ENCODE measurements around the gene MBD5.

Gene MBD5

DNA sequence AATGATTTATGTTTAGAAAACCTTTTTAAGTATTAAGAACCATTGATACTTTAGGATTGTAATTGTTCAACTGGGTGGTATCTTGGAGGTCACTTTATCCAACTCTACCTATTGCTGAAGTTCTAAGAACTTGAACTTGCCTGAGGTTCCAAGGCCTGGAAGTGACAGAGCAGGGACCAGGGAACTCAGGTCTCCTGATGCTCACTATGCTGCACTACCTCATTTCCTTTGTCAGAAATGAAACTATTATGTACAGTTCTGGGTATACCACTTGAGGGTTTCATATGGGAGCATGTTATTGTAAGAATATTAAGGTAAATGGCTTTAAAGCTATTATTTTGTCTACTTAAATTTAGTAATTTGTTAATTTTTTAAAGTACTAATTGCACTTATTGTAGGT lies 3.0 kb downstream of the MBD5 start:
- DNase-seq = peak in 1 of 5 experiments; percentile 54

DNA sequence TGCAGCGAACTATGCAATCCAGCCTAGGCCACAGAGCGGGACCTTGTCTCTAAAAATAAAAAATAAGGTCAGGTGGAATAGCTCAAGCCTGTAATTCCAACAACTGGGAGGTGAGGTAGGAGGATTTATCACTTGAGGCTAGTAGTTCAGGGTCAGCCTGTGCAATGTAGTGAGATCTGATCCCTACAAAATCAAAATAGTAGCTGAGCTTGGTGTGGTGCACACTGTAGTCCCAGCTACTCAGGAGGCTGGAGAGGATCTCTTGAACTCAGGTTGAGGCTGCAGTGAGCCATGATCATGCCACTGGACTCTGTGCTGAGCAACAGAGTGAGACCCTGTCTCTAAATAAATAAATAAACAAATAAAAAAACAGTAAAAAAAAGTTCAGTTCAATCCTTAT lies 5.7 kb downstream of the MBD5 start:
- no peak for DNase-seq

DNA sequence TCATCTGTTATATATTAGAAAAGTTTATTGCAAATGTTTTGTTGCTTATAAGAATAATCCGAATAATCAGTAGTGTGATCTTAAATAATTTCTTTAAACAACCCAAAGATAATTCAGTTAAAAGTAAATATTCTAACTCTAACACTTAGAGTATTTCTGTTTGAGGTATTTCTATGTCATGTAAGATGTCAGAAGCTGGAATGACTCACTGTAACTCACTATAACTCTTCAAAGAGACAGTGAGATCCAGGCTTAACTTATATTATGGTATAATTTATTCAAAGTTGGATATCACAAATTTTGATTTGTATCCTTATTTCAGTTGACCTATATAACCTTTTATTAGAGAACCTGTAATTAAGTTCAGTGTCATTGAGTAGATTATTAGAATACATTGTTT lies 6.9 kb downstream of the MBD5 start:
- DNase-seq = no peak

DNA sequence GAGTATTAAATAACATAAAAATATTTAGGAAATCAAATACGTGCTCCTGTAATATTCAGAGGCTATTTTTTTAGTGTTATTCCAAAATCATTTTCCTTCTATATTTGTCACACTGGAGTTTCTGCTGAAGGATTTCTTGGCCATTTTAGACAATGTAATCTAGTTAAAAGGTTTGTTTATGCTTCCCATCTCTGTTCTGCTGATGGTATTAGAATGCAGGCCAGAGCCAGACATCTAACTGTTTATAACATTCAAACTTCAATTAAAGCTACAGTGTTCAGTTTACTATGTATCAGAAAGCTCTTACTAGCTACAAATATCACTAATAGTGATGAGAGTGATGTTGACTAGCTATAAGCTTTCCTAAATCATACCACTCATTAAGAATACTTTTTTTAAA lies 7.9 kb downstream of the MBD5 start:
- DNase-seq = no peak

DNA sequence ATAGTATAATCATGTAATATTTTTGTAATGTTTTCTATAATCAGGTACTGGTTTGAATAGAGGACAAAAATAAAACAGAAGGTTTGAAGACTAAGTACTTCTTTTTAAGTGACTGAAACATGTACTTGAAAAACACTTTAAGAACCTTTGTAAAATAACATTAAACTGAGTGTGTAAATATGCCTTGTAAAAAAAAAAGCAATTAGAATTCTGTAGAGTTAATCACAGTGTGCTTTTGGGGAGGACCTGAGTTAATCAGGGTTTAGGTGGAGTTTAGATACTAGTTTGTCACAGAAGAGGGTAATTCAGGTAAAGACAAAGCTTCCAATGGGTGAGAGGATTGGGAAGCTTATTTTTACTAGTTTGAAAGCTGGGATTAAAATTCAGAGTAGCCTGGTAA lies 10.3 kb downstream of the MBD5 start:
- no peak for DNase-seq

DNA sequence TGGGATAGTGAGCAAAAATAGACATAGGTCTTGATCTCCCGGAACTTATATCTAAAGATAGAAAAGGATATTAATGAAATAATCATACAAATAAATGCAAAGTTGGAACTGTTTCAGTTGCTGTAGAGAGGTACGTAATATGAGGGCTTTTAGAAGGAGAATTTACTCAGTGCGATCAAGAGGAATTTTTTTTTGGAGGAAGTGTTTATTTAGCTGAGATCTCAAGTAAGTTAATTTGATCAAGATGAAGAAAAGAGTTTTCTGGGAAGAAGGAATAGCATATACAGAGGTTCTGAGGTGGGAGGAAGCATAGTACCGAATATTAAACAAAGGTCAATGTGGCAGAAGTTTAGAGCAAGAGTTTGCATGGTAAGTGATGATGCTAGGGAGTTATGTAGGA lies 11.3 kb downstream of the MBD5 start:
- no peak for DNase-seq

DNA sequence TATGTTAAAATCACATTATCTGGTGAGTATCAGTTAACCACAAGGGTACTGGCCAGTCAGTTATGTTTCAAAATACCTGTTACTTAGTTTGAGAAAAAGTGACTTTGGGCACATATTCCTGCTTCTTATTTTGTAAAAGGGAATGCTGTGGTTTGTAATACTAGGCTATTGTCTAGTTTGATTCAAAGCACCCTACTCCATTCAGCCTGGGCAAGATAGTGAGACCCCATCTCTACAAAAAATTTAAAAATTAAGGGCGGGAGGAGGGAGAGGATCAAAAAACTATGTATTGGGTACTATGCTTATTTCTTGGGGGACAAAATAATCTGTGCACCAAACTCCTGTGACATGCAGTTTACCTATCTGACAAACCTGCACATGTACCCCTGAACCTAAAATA lies 18.9 kb downstream of the MBD5 start:
- no peak for DNase-seq

DNA sequence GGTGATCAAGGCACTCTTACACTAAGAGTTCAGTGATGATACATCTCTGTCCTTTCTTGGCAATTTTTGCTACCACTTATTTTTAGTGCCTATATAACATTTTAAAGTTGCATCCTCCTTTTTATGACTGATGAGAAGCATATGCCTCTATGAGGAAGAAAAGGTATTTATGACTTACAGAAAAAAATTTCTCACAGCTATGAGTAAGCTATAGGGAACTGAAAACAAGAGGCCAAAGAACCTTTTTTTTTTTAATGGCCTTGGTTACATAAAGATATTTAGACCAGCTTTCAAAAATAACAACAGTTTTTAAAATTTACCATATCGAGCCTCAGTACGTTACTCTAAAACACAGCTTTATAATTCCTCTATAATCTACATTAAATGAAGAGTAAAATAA lies 21.3 kb downstream of the MBD5 start:
- DNase-seq = no peak

DNA sequence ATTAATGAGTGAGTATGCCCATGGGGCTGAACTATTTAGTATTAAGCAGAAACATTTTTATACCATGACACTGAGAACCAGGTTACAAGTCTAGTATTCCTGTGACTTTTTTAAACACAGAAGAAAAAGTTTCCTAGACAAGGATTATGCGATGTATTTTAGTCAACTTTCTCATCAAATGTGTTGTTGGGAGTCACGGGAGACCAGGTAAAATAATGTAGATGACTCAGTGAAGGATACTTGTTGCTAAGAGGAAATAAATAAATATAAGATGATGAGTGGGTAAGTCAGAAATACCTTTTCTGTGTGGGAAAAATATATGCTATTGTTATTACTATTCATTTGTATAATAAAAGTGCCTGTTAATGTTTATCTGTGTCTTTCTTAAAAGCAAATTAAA lies 23.4 kb downstream of the MBD5 start:
- DNase-seq = no peak

DNA sequence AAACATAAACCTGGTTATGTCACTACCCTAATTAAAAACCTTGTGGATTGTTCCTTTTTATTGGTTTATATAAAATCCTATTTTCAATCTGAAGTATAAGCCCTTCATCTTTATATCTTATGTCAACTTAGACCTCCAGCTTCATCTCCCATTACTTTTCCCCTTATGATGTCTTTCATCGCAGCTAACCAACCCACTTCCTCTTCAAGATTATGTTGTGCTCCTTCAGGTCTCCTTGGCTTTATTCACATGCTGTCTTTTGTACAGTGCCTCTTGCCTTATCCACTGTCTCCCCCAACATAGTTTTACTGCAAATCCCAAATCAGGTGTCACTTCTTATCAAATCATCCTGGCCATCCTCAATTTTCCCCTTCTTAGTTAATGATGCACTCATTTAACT lies 25.9 kb downstream of the MBD5 start:
- no peak for DNase-seq

DNA sequence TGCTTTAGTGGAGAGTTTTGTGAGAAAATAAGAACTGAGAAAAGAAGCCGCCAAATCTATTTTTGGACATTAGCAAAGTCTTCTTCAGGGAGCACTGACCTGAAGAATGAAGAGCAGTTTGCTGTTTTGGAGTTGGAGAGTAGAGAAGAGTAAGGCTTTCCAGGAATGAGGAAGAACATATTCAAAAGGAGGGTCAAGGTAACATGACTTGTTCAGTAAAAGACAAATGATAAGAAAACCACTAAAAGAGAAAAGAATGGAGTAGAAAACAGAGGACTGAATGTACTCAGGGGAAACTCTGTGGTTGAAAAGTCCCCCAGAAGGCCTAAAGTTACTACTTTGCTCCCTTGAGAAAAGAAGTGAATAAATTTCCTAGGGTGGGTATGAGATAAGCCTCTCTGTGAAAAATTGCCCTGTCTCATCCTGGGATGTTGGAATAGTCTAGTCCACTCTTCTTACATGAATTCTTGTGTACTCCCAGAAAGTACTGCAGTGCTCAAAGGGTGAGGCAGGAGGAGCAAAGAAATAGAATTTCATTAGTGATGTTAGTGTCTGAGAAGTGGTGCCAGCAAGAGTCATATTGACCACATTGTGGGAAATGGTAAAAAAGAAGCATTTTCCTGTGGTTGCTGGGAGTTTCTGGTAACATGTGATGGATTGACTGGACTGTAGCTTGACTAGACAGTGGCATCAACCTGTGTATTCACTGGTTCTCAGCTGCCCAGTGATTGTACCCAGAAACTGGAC lies 27.8 kb downstream of the MBD5 start:
- DNase-seq = peak in 1 of 5 experiments; percentile 34

DNA sequence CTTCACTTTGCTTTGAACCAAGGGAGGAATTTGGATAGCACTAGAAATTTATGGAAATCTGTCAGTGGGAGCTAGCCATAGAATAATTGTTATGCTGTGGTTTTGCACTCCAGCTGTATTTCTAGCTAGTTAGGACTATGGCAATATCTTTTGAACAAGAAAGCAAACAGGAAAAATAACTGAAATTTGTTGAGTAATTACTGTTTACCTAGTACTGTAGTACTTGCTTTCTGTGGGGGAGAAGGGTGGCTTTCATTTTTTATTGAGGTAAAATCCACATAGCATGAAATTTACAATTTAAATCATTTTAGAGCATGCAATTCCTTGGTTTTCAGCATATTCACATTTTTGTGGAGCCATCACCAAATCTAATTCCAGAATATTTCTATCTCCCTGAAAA lies 28.4 kb downstream of the MBD5 start:
- DNase-seq = no peak

DNA sequence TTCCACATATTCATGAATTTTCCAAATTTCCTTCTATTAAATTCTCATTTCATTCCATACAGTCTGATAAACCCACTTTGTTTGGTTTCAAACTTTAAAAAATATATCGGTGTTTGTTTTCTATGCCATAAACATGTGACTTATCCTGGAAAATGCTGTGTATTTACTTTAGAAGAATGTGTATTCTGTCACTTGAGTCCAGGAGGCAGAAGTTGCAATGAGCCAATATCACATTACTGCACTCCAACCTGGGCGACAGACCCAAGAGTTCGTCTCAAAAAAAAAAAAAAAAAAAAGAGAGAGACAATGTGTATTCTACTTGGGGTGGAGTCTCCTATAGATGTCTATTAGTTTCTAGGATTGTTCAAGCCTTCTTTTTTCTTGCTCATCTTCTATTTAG lies 31.8 kb downstream of the MBD5 start:
- DNase-seq = no peak

DNA sequence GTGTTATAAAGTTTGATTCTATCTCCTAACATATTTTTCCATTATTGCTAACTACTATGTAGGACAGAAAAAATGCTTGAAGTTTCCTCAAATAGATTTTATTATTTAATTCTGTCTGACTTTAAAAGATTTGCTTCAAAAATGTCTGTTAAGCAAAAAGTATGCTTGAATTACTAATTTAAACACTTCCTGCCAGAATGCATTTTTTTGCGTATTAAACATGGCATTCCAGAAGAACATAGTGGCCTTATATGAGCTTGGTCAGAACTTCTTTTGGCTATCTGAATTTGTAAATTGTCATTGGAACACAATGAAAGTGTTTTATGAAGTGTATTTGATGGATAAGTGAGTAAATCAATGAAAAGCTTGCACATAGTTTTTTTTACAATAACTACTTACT lies 37.8 kb downstream of the MBD5 start:
- DNase-seq = no peak

DNA sequence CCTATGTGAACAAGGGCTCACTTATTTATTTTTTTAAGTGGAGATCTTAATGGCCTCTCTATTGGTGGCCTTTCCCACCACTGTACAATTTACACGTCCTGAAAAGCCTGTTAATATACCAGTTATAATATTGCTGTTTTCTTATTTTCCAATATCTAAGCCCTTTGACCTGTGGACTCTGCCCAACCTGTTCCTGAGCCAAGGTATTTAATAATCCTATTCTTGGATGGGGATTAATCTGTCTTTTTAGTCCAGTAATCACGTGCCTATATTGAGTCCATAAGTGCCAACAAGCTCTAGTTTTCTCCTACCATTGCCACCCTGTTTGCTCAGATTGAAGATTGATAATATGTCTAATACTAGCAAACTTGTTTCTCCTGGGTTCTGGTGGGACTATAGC lies 42.7 kb downstream of the MBD5 start:
- DNase-seq = no peak

DNA sequence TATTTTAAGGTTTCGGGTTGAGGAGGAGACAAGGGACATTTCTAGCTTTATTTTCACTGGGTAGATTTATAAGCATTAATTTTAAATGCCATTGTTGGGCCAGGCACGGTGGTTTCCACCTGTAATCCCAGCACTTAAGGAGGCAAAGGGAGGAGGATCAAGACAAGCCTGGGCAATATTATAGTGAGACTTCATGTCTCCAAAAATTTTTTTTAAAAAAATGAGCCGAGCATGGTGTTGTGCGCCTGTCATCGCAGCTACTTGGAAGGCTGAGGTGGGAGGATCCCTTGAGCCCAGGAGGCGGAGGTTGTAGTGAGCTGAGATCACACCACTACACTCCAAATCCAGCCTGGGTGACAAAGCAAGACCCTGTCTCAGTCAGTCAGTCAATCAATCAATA lies 45.0 kb downstream of the MBD5 start:
- DNase-seq = no peak

DNA sequence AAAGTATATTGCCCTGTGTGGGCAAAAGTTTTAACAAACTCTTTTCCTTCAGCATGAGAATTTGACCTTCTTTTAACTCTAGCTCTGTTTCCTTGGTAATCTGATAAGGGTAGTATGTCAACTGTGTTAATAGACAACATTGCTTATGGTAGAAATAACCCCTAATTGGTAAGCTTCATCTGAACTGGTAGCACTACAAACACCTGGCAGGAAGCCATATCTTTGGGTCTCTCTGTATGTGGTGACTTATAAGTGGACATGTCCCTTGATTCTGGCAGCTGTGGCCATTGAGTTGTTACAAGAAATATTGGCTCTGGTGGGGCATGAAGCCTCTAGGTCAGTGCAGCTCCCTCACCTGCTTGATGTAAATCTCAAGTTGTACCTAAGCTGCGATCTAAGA lies 46.9 kb downstream of the MBD5 start:
- peak in 1 of 5 experiments; percentile 47 for DNase-seq

DNA sequence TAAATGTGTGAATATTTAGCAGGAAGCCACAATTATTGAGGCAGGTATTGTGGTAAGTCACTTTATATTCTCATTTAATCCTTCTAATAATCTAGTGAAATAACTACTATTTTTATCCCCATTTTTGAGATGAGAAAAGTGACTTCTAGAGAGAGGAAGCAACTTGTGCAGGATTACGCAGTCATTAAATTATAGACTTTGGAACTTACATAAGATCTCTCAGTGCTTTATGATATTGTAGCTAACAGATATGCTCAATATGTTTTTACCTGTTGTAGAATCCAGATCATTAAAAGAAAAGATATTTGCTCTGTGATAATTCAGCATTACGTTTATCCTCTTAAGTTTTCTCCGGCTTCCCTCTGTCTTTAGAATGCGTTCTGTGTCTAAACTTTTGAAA lies 50.5 kb downstream of the MBD5 start:
- no peak for DNase-seq

DNA sequence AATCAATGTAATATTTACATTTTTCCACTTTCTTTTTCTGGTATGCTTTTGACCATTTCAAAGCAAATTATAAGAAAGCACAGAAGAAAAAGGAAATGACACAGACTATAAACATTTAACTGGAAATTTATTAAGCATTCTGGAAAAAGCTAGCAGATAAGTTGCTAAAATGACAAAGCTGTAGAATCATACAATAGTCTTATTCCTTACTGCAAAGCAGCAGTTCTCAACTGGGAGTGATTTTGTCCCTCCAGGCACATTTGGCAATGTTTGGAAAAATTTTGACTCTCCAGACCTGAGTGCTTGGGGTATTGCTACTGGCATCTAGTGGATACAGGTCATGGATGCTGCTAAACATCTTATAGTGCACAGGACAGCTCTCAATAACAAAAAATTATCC lies 75.1 kb downstream of the MBD5 start:
- DNase-seq = no peak

DNA sequence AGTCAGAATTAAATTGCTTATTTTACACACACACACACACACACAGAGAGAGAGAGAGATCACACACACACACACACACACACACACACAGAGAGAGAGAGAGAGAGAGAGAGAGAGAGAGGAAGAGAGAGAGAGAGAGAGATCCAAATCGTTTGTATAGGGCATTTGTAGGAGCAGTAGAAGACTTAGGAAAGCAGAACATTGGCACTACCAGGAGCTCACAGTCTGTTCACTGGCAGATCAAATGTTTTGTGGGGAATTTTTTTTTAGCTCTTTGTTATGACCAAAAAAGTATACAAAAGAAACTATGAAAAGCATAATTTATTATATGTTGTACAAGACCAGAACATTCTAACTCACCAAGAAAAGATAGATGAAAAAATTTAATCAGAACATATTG lies 81.8 kb downstream of the MBD5 start:
- no peak for DNase-seq

DNA sequence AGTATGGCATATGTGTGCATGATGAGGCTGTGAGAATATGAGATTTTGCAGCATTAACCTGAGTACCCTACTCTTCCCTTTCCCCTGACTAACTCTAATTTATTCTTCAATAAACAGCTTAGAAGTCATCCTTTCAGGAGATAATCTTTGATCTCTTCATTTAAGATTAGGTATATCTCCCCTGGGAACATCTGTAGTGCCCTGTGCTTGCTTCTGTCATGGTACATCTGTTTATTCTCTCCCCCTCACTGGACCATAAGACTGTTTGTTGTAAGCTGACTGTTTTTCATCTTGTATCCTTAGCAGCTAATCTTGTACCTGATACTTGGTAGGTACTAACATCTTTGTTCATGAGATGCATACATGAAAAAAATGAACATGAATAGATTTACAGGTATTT lies 83.1 kb downstream of the MBD5 start:
- no peak for DNase-seq

DNA sequence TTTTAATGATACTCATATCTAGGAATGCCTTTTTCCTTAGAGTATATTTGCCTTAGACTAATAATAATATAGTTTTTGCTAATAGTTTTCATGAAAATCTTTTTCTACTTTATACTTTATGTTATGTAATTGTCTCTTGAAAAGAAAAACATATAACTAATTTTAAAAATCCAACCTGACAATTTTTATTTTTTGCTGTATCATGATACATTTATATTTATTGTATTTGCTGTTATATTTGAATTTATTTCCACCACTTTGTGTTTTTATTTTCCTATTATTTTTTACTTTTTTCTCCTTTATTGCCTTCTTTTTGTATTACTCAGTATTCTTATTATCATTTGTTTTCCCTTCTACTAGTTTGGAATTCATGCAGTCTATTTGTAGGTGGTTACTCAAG lies 85.4 kb downstream of the MBD5 start:
- no peak for DNase-seq

DNA sequence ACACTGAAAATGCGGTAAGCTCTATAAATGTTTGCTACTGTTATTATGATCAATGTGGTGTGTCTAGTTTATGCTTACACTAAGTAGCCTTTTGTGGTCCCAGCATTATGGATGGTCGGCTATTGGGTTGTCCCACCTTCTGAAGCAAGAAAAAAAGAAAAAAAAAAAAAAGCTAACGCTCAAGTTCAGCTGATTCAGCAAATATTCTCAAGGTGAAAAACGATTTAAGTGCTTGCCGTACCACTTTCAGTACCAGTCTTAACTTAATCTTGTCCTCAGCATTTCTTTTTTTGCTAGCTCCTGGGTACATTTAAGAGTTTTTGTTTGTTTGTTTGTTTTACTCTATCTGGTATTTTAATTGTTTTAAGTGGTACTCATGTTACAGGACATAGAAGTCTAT lies 87.5 kb downstream of the MBD5 start:
- DNase-seq = no peak

DNA sequence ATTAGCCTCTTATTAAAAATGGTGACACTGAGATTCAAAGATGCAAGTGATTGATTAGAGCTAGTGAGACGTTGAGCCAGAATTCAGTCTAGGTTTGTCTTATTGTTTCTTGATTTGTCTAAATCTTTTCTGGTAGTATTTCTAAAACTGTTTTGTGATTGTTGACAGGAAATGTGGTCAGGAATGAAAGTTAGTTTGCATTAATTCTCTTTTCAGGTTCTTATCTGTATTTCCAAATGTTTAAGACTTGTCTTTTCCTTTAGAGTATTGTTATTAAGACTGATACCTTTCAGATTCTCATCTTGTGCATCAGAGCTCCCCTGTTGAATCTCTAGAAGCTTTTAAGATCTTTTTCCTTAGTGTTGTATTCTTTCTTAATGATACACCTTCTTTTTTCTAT lies 89.3 kb downstream of the MBD5 start:
- DNase-seq = peak in 1 of 5 experiments; percentile 55

DNA sequence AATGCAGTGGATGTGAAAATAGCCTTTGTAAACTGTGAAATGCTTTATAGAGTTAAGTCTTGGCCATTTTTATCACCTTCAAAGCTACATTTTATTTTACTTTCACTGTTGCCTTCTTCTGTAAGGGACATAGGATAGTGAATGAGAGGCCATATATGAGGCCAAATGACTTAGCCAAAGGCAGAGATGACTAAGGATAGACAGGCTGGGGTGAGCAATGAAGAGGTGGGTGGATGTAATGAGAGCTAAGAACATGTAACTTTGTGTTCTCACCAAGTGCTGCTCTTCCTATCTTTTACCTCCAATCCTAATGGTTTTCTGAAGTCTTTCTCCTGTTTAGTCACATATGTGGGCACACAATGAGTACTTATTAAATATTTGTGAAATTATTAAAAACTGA lies 101.9 kb downstream of the MBD5 start:
- DNase-seq = no peak

DNA sequence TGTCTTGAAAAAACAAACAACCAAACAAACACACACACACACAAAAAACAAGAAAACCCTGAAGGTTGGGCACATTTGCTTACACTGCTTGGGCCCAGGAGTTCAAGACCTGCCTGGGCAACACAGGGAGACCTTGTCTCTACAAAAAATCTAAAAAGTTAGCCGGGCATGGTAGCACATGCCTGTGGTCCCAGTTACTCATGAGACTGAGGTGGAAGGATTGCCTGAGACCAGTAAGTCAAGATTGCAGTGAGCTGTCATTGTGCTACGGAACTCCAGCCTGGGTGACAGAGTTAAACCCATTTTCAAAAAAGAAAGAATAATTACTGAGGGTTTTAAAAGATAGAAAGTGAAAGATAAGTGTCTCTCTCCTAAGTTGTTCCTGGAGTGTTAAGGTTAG lies 103.4 kb downstream of the MBD5 start:
- no peak for DNase-seq
